Mesodermal cell (in vitro differentiated cells): ENCODE measurements around the gene UBL3.

Experiments used
- H3K27ac ChIP-seq: 2 replicates; pipeline ENCODE4 v1.7.0; 2013; ENCODE audit warnings: mild to moderate bottlenecking, low read depth, low read length, moderate library complexity; ENCODE audit not compliant: severe bottlenecking
- H3K36me3 ChIP-seq: 2 replicates; pipeline ENCODE4 v1.7.1; 2013; ENCODE audit warnings: mild to moderate bottlenecking, low read length, moderate library complexity; ENCODE audit not compliant: control insufficient read depth, insufficient read depth
- H3K4me1 ChIP-seq: one replicate; pipeline ENCODE4 v1.7.1; 2013; ENCODE audit warnings: mild to moderate bottlenecking, low read length; ENCODE audit not compliant: insufficient read depth, control insufficient read depth, poor library complexity, severe bottlenecking
- H3K4me3 ChIP-seq: 2 replicates; pipeline ENCODE4 v1.7.0; 2013; ENCODE audit warnings: low read length, control low read depth, mild to moderate bottlenecking; ENCODE audit not compliant: insufficient read depth, poor library complexity, severe bottlenecking; ENCODE audit errors: extremely low read depth
- H3K9me3 ChIP-seq: 2 replicates; pipeline ENCODE4 v1.7.1; 2013; ENCODE audit warnings: mild to moderate bottlenecking, low read length, moderate library complexity; ENCODE audit not compliant: control insufficient read depth
- WGBS, 2 experiments: methylation state at CpG; one replicate each; pipeline ENCODE4 v1.1.5; 2013; ENCODE audit warnings: missing lambda C conversion rate in 2 of 2; ENCODE audit not compliant: insufficient coverage in 2 of 2; 5-methylcytosine and 5-hydroxymethylcytosine counted together

The UBL3 gene

DNA sequence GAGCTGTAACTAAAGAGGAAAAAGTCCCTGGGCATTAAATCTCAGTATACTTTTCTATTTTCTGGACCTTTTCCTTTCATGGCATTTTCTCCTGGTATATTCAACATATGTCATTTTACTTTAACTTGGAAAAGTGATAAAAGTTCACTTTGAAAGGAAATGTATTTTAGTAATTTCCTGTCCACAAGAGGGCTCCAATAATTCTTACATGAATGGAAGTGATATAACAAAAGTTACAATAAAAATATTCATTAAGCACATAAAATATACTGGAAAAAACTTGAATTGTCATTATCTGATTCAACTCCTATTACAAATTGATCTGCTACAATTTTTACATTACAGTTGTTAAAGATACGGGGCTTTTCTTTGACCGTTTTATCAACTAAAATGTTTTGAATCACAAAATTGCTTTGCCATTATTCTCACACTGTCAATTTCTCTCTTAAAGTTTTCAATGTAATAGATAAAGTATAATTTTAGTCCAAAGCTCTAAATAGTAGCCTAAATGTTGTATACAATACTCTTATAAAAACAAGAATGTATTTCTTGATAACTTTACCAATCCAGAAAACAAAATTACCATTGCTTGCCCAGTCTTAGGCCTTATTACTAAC, 4.9 kb downstream of the UBL3 start:
- peaks cover 13% of the 10 kb centered on the region for H3K4me1 ChIP-seq
- no peaks in the 10 kb centered on the region for H3K36me3 ChIP-seq
- WGBS, 2 experiments: no CpG with 5 or more reads among the region's 2 CpGs
- H3K9me3 ChIP-seq: no peaks in the 10 kb centered on the region
- H3K27ac ChIP-seq: no peak overlapping the region
- no peak overlapping the region for H3K4me3 ChIP-seq

DNA sequence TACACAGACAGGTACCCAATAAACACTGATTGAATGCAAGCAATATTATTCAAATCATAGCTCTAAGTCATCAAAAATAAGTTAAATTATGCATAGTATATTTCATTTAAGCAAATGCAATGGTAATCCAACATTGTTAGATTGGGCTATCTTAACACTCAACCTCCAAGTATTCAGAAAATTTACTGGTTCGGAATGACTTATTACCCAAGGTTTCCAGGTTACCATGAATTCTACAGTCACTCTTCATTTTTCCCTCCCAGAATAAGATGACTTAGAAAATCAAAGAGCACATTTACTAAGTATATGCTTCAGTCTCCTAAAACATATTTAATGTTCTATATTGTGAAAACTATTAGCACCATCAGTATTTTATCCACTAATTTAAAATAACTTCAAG, 6.0 kb downstream of the UBL3 start:
- Histone ChIP-seq H3K9me3 (no peaks in the 10 kb centered on the region), H3K4me3 (no peak overlapping the region), H3K4me1 (peaks cover 13% of the 10 kb centered on the region), H3K36me3 (no peaks in the 10 kb centered on the region), H3K27ac (no peak overlapping the region)
- 82 to 100% methylated on average over 1 of the region's 1 CpG for WGBS, 2 experiments

DNA sequence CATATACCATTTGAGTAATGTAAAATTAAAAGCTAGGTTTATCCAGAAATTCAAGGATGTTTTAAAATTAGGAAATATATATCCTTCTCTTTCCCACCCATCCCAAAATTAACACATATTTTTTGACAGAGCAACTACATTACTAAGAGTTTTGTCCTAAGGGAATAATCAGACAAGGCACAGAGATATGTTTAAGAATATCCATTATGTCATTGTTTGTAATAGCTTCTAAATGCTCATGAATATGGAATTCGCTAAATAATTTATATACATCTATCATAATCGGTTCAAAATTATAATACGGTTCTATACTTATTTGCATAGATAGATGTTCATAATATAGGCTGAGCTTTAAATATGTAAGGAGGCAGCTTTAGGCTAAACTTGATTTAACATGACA, 9.8 kb downstream of the UBL3 start:
- Histone ChIP-seq H3K4me1 (peaks cover 13% of the 10 kb centered on the region), H3K4me3 (no peak overlapping the region), H3K36me3 (no peaks in the 10 kb centered on the region), H3K27ac (no peak overlapping the region), H3K9me3 (no peaks in the 10 kb centered on the region)
- no CpG with 5 or more reads among the region's 3 CpGs for WGBS, 2 experiments

DNA sequence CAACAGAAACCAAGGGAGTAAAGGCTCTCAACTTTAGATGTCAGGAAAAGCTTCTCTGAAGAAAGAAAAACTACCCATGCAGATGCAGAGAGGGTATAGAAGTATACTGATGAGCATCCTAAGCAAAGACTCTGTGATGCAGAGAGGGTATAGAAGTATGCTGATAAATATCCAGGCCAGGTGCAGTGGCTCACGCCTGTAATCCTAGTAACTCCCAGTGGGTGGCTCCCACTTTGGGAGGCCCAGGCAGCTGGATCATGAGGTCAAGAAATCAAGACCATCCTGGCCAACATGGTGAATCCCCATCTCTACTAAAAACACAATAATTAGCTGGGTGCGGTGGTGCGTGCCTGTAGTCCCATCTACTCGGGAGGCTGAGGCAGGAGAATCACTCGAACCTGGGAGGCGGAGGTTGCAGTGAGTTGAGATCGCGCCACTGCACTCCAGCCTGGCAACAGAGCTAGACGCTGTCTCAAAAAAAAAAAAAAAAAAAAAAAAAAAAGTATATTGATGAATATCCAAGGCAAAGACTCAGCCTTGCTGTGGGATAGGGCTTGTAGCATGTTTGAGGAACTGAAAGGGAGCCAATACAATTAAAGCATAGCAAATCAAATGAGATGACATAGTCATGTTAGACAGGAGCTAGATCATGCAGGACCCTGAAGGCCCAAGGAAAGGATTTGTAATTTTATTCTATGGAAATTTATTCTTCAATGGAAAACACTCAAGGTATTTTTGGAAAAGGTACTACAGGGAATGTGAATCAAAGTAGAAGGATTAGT, 14.9 kb downstream of the UBL3 start:
- 100% methylated on average over 1 of the region's 9 CpGs for WGBS, 2 experiments

GRCh38 chr13:29832761-29833298, 17.6 kb downstream of the UBL3 start:
- Histone ChIP-seq H3K4me3 (no peak overlapping the region), H3K27ac (no peak overlapping the region), H3K9me3 (no peaks in the 10 kb centered on the region), H3K4me1 (no peaks in the 10 kb centered on the region), H3K36me3 (peaks cover 9% of the 10 kb centered on the region)
- WGBS, 2 experiments: 94% methylated on average over 6 of the region's 6 CpGs

More for the DNA sequence above, 14.9 kb downstream of the UBL3 start:
- Histone ChIP-seq H3K36me3 (peaks cover 6% of the 10 kb centered on the region), H3K27ac (no peak overlapping the region), H3K9me3 (no peaks in the 10 kb centered on the region), H3K4me1 (no peaks in the 10 kb centered on the region), H3K4me3 (no peak overlapping the region)

DNA sequence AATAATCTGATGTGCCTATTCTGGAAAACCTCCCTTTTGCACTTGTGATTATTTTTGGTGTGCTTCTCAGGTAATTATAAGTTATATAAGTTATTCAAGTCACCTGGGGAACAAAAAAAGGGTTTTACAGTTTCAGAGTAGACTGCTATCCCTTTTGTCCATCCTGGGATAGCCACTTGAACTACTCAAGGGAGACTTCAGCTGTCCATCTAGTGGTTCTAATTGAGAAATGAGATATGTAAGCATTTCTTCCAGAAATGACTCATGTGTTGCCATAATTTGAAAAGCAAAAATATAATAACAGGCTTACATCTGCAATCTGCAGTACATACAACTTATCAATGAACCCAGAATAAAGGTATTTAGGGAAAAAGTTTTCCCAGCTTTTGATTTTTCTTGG, 20.4 kb downstream of the UBL3 start:
- H3K4me3 ChIP-seq: no peak overlapping the region
- H3K4me1 ChIP-seq: no peaks in the 10 kb centered on the region
- H3K9me3 ChIP-seq: no peaks in the 10 kb centered on the region
- peaks cover 9% of the 10 kb centered on the region for H3K36me3 ChIP-seq
- no peak overlapping the region for H3K27ac ChIP-seq

- H3K36me3 ChIP-seq: no peaks in the 10 kb centered on the region
- no CpG with 5 or more reads among the region's 2 CpGs for WGBS, 2 experiments
Observed at GRCh38 chr13:29819143-29819542, 31.3 kb downstream of the UBL3 start.

GRCh38 chr13:29817604-29818378, 32.6 kb downstream of the UBL3 start:
- no peaks in the 10 kb centered on the region for H3K36me3 ChIP-seq
- WGBS, 2 experiments: 71 to 100% methylated on average over 1 to 2 of the region's 3 CpGs
- no peaks in the 10 kb centered on the region for H3K4me1 ChIP-seq
- H3K27ac ChIP-seq: no peak overlapping the region
- H3K9me3 ChIP-seq: no peaks in the 10 kb centered on the region
- H3K4me3 ChIP-seq: no peak overlapping the region

More at GRCh38 chr13:29819143-29819542, 31.3 kb downstream of the UBL3 start:
- no peaks in the 10 kb centered on the region for H3K9me3 ChIP-seq
- H3K4me1 ChIP-seq: no peaks in the 10 kb centered on the region
- no peak overlapping the region for H3K27ac ChIP-seq
- no peak overlapping the region for H3K4me3 ChIP-seq

DNA sequence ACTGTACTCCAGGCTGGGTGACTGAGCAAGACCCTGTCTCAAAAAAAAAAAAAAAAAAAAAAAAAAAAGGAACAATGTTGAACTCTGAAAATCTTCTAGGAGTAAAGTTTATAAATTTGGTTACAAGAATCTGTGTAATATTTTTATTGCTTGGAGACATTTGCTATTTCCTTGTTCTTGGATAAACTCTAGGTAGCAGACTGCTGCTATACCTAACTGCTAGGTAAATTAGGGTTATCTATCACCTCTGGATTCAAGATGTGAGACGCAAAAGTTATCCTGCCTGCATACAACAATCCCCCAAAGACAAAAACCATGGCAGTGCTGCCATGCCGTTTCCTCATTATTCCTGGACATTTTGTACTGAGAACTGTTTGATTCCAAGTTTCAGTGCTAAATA, 33.7 kb downstream of the UBL3 start:
- Histone ChIP-seq H3K36me3 (no peaks in the 10 kb centered on the region), H3K4me1 (no peaks in the 10 kb centered on the region), H3K4me3 (no peak overlapping the region), H3K27ac (no peak overlapping the region), H3K9me3 (no peaks in the 10 kb centered on the region)
- 100% methylated on average over 1 to 2 of the region's 2 CpGs for WGBS, 2 experiments

GRCh38 chr13:29815336-29815735, 35.1 kb downstream of the UBL3 start:
- no peaks in the 10 kb centered on the region for H3K4me1 ChIP-seq
- H3K27ac ChIP-seq: no peak overlapping the region
- no peaks in the 10 kb centered on the region for H3K36me3 ChIP-seq
- no peaks in the 10 kb centered on the region for H3K9me3 ChIP-seq
- H3K4me3 ChIP-seq: no peak overlapping the region
